HepG2 (cell line): ENCODE data around the gene DEFB129. TPM values are rescaled to one million over a fixed set of nuclear protein-coding genes. Genes with fewer than 3 reads are reported as not detected.

Experiments used
- ATAC-seq: fragments of 200-7000 bp; cut with Tn5 transposase; 3 replicates; pipeline ENCODE4 v1.9.1; 2020; ENCODE audit warnings: mild to moderate bottlenecking, moderate library complexity
- BruUV-seq: library from RNA; stranded (reverse); fragments of 400-500 nt; replicated peaks from 2 replicates; lab custom pipeline; 2021; lab: Mats Ljungman, UMichigan
- CTCF ChIA-PET: fragments of 300-600 bp; formaldehyde crosslinking; extraction: SDS; loops from one replicate; lab custom pipeline; 2021; ENCODE audit warnings: low total read pairs, inconsistent platforms, low intra/inter-chr PET ratio; lab: Yijun Ruan, JAX
- POLR2A ChIA-PET: fragments of 350-600 bp; sonication (Branson Sonifier 250); formaldehyde crosslinking; loops from one replicate; lab custom pipeline; 2020; ENCODE audit warnings: antibody characterized with exemption, inconsistent platforms; lab: Yijun Ruan, JAX
- DNase-seq: peaks from one replicate; pipeline ENCODE4 v3.0.0-alpha.2; 2015; ENCODE audit warnings: low spot score
- FAIRE-seq: peaks from 3 replicates; lab custom pipeline; 2011; peaks lifted over from hg19 to GRCh38; lab: Jason Lieb, UNC
- H2AFZ ChIP-seq: one replicate; pipeline ENCODE4 v1.6.1; 2011; ENCODE audit warnings: low read length, inconsistent platforms
- H3K27ac ChIP-seq: fragments of 300-600 bp; 3 replicates; pipeline ENCODE4 v1.8.0; 2011; ENCODE audit warnings: mixed run types, mild to moderate bottlenecking, mixed read lengths, low read length, inconsistent platforms; ENCODE audit not compliant: insufficient read depth; ENCODE audit errors: extremely low read length
- H3K27me3 ChIP-seq, 2 experiments: fragments of 200-600 bp in 1 of 2; 2 replicates in 1 of 2; 3 replicates in 1 of 2; pipeline versions ENCODE4 v1.6.0 to v1.8.0; 2011; ENCODE audit warnings: low read length in 2 of 2, mild to moderate bottlenecking in 2 of 2, moderate library complexity in 2 of 2, inconsistent platforms in 1 of 2; ENCODE audit not compliant: insufficient read depth in 2 of 2, control insufficient read depth in 1 of 2
- H3K36me3 ChIP-seq, 2 experiments: fragments of 200-600 bp in 1 of 2; replicated peaks in 1 of 2; 2 replicates in 1 of 2; 3 replicates in 1 of 2; pipeline versions ENCODE4 v1.5.1 to v1.8.0; 2011; ENCODE audit warnings: low read length in 2 of 2, inconsistent platforms in 1 of 2; ENCODE audit not compliant: insufficient read depth in 2 of 2, control insufficient read depth in 1 of 2
- H3K4me1 ChIP-seq: 2 replicates; pipeline ENCODE4 v1.5.1; 2012; ENCODE audit warnings: low read length, inconsistent platforms; ENCODE audit not compliant: insufficient read depth
- H3K4me2 ChIP-seq: 2 replicates; pipeline ENCODE4 v1.6.0; 2011; ENCODE audit warnings: low read depth, low read length, inconsistent platforms
- H3K4me3 ChIP-seq, 3 experiments: fragments of 200-600 bp in 1 of 3; sonication (generic), shearing (Covaris generic) in 1 of 3; replicated peaks in 1 of 3; 2 replicates each; pipeline ENCODE4 v1.5.1; 2011 to 2016; ENCODE audit warnings: low read length in 3 of 3, inconsistent platforms in 2 of 3, low read depth in 2 of 3, mild to moderate bottlenecking in 2 of 3, control low read depth in 1 of 3, mixed read lengths in 1 of 3; ENCODE audit not compliant: insufficient read depth in 1 of 3
- H3K79me2 ChIP-seq: one replicate; pipeline ENCODE4 v1.6.1; 2011; ENCODE audit warnings: low read length, inconsistent platforms; ENCODE audit not compliant: insufficient read depth
- H3K9ac ChIP-seq: 2 replicates; pipeline ENCODE4 v1.6.0; 2011; ENCODE audit warnings: mild to moderate bottlenecking, low read depth, low read length, inconsistent platforms; ENCODE audit not compliant: insufficient read depth
- H3K9me3 ChIP-seq: 2 replicates; pipeline ENCODE4 v1.5.1; 2012; ENCODE audit warnings: mild to moderate bottlenecking, low read length
- H4K20me1 ChIP-seq: 2 replicates; pipeline ENCODE4 v1.6.0; 2011; ENCODE audit warnings: inconsistent platforms, mild to moderate bottlenecking, low read length, moderate library complexity; ENCODE audit not compliant: insufficient read depth
- EZH2 ChIP-seq: conservative IDR thresholded peaks from 2 replicates; pipeline ENCODE4 v1.6.1; 2012; ENCODE audit warnings: mild to moderate bottlenecking, low read depth, low read length, moderate library complexity
- FOXA1 ChIP-seq, 2 experiments: fragments of 450-650 bp in 1 of 2; sonication (generic) in 1 of 2; formaldehyde crosslinking in 1 of 2; IDR thresholded peaks; 2 replicates each; pipeline versions ENCODE4 v1.4.0 to v1.6.1; 2016 to 2020; ENCODE audit warnings: missing genetic modification reagents in 1 of 2
- GRHL1 ChIP-seq: sonication (generic); formaldehyde crosslinking; conservative IDR thresholded peaks from 2 replicates; pipeline ENCODE4 v1.8.0; 2022; ENCODE audit warnings: missing genetic modification reagents
- HCFC1 ChIP-seq: fragments of 150-350 bp; IDR thresholded peaks from 2 replicates; pipeline ENCODE4 v1.6.1; 2014; ENCODE audit warnings: low read depth, low read length
- HHEX ChIP-seq: IDR thresholded peaks from 2 replicates; pipeline ENCODE4 v1.6.1; 2016; ENCODE audit warnings: control low read depth
- PRDM4 ChIP-seq: sonication (generic); formaldehyde crosslinking; IDR thresholded peaks from 2 replicates; pipeline ENCODE4 v1.9.0; 2021; ENCODE audit warnings: missing genetic modification reagents, borderline replicate concordance
- SMAD1 ChIP-seq: sonication (generic); formaldehyde crosslinking; IDR thresholded peaks from 2 replicates; pipeline ENCODE4 v1.4.0; 2020; ENCODE audit warnings: missing genetic modification reagents, low read depth, mild to moderate bottlenecking, borderline replicate concordance
- ZNF772 ChIP-seq: sonication (generic); formaldehyde crosslinking; IDR thresholded peaks from 2 replicates; pipeline ENCODE4 v1.5.0; 2020; ENCODE audit warnings: mild to moderate bottlenecking, missing genetic modification reagents
- WGBS: methylation state at CpG from one replicate; pipeline ENCODE4 v1.1.6; 2017; ENCODE audit warnings: low lambda C conversion rate; 5-methylcytosine and 5-hydroxymethylcytosine counted together
- in situ Hi-C: cut with HindIII; loops from 2 replicates; pipeline ENCODE4 v1.10.0; 2017; ENCODE audit warnings: low pct_unique_long_range_greater_than_20kb; ENCODE audit not compliant: extremely low pct_ligation_motif_present
- intact Hi-C: fragments of 100-400 bp; cut with micrococcal nuclease; formaldehyde crosslinking; loops from one replicate; pipeline ENCODE4 v1.10.0; 2022; ENCODE audit not compliant: unreplicated experiment
- polyA plus RNA-seq, 8 experiments: library from polyadenylated mRNA; depleted of rRNA in 3 of 8; stranded (reverse) in 7 of 8; unstranded in 1 of 8; fragments of >200 nt; fragmentation: Illumina TruSeq in 4 of 8; extraction: Trizol in 4 of 8; gene quantifications; 2 replicates each; pipeline versions ENCODE4 v1.2.1 to v1.2.3, GENCODE V29; 2011 to 2016; ENCODE audit warnings: low read depth in 4 of 8, missing spikeins in 1 of 8, mixed read lengths in 1 of 8; ENCODE audit not compliant: insufficient read depth in 1 of 8
- total RNA-seq, 5 experiments: library from RNA; depleted of rRNA; stranded (reverse); fragments of >200 nt; fragmentation: Illumina TruSeq; extraction: Trizol; gene quantifications; 2 replicates each; pipeline ENCODE4 v1.2.3, GENCODE V29; 2016; ENCODE audit warnings: low read depth in 1 of 5

The DEFB129 gene
- total and polyA plus RNA-seq, 2 of the 13 experiments (the other 11 are each of a cell fraction or from before 2014, with no cell fraction given), result not detected

- Histone ChIP-seq H3K36me3 (no peaks in the 10 kb centered on the region), H3K9ac (no peak overlapping the region), H4K20me1 (no peaks in the 10 kb centered on the region), H3K27ac (no peak overlapping the region), H3K4me3 (no peak overlapping the region), H3K27me3 (peaks cover 0 to 1% of the 10 kb centered on the region in 2 experiments; a peak in 3 of 5 replicates), H3K4me1 (no peaks in the 10 kb centered on the region), H2AFZ (no peak overlapping the region)
- intact Hi-C loops, result no loop called here
- 10% methylated on average over 3 of the region's 3 CpGs for WGBS
- FAIRE-seq (no peak), ATAC-seq (no peak), DNase-seq (no peak)
- TF ChIP-seq SMAD1 (CRISPR knock-in tag) (no peak), FOXA1 (IDR thresholded peaks at IDR 0.05) (no peak), FOXA1 (CRISPR knock-in tag; IDR thresholded peaks at IDR 0.05) (no peak), ZNF772 (no peak), GRHL1 (CRISPR knock-in tag) (no peak), EZH2 (no peak), HHEX (no peak), HCFC1 (no peak), PRDM4 (CRISPR knock-in tag) (no peak)
- TF ChIP-seq, all 625 proteins: peak for 0
- Histone ChIP-seq H3K9me3 (no peaks in the 10 kb centered on the region), H3K4me2 (no peak overlapping the region), H3K79me2 (no peaks in the 10 kb centered on the region)
- ChIA-PET CTCF (no interaction called here), POLR2A (no interaction called here)
- BruUV-seq, result no TSS peak
- in situ Hi-C loops, result no loop called here
These were observed 514 bp downstream of the DEFB129 start for GRCh38 chr20:227439-228105.
